Measurements from ENCODE around the gene KIF16B.

GRCh38 chr20:16500197-16500596, 73.1 kb downstream of the KIF16B start:
- TF ChIP-seq, protein P1, sequence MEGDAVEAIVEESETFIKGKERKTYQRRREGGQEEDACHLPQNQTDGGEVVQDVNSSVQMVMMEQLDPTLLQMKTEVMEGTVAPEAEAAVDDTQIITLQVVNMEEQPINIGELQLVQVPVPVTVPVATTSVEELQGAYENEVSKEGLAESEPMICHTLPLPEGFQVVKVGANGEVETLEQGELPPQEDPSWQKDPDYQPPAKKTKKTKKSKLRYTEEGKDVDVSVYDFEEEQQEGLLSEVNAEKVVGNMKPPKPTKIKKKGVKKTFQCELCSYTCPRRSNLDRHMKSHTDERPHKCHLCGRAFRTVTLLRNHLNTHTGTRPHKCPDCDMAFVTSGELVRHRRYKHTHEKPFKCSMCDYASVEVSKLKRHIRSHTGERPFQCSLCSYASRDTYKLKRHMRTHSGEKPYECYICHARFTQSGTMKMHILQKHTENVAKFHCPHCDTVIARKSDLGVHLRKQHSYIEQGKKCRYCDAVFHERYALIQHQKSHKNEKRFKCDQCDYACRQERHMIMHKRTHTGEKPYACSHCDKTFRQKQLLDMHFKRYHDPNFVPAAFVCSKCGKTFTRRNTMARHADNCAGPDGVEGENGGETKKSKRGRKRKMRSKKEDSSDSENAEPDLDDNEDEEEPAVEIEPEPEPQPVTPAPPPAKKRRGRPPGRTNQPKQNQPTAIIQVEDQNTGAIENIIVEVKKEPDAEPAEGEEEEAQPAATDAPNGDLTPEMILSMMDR (conservative IDR thresholded peaks at IDR 0.05; ENCODE audit: low read depth, low read length): no peak
- TF ChIP-seq EZH2 (IDR thresholded peaks at IDR 0.05; ENCODE audit: borderline replicate concordance, low read depth, low read length, poor library complexity, severe bottlenecking): no peak
